Left ventricle myocardium inferior (tissue), 1 donor: ENCODE data around the gene RAD9A. TPM values are rescaled to one million over a fixed set of nuclear protein-coding genes. Genes with fewer than 3 reads are reported as not detected.
A peak's percentile ranks its signal among the peaks of the same experiment; 100 is the strongest.

Source experiments
- DNase-seq: peaks from one replicate; pipeline ENCODE4 v3.0.0-alpha.2; 2020
- H3K27ac ChIP-seq: fragments of 200-600 bp; replicated peaks from 2 replicates; pipeline ENCODE4 v1.8.0; 2021
- H3K27me3 ChIP-seq: fragments of 200-600 bp; 2 replicates; pipeline ENCODE4 v1.8.0; 2021; ENCODE audit warnings: low read depth
- H3K36me3 ChIP-seq: fragments of 200-600 bp; 2 replicates; pipeline ENCODE4 v1.8.0; 2021
- H3K4me1 ChIP-seq: fragments of 200-600 bp; 2 replicates; pipeline ENCODE4 v1.8.0; 2021
- H3K4me3 ChIP-seq: fragments of 200-600 bp; 2 replicates; pipeline ENCODE4 v1.8.0; 2021; ENCODE audit warnings: mild to moderate bottlenecking, moderate library complexity
- H3K9me3 ChIP-seq: fragments of 200-600 bp; replicated peaks from 2 replicates; pipeline ENCODE4 v1.8.0; 2021
- intact Hi-C: fragments of 100-400 bp; cut with micrococcal nuclease; formaldehyde crosslinking; loops from one replicate; pipeline ENCODE4 v1.11.0; 2022
- total RNA-seq: library from RNA; stranded (reverse); fragmentation: NEBNext Ultra II Directional; extraction: Animal tissue kit (Norgen Biotek cat#: 25700); gene quantifications from one replicate; pipeline ENCODE4 v1.2.1, GENCODE V29; 2021
- TF ChIP-seq, protein P1 (sequence below): fragments of 200-600 bp; IDR thresholded peaks from 2 replicates; pipeline ENCODE4 v1.8.0; 2021; ENCODE audit warnings: antibody characterized with exemption, mild to moderate bottlenecking, borderline replicate concordance
- donor health status: DM: no; HTN: yes; CAD: no; lungs with severe emphysema.

Gene RAD9A
- total RNA-seq, 1 donor from 2014 or later: 7.0 TPM

- Histone ChIP-seq H3K9me3 (no peaks in the 10 kb centered on the region), H3K4me3 (peak overlapping the region; percentile 60), H3K27me3 (peaks cover 40% of the 10 kb centered on the region), H3K36me3 (no peaks in the 10 kb centered on the region), H3K27ac (peak overlapping the region; percentile 92), H3K4me1 (peaks cover 61% of the 10 kb centered on the region)
- intact Hi-C loops: no loop called here
- TF ChIP-seq, protein P1, sequence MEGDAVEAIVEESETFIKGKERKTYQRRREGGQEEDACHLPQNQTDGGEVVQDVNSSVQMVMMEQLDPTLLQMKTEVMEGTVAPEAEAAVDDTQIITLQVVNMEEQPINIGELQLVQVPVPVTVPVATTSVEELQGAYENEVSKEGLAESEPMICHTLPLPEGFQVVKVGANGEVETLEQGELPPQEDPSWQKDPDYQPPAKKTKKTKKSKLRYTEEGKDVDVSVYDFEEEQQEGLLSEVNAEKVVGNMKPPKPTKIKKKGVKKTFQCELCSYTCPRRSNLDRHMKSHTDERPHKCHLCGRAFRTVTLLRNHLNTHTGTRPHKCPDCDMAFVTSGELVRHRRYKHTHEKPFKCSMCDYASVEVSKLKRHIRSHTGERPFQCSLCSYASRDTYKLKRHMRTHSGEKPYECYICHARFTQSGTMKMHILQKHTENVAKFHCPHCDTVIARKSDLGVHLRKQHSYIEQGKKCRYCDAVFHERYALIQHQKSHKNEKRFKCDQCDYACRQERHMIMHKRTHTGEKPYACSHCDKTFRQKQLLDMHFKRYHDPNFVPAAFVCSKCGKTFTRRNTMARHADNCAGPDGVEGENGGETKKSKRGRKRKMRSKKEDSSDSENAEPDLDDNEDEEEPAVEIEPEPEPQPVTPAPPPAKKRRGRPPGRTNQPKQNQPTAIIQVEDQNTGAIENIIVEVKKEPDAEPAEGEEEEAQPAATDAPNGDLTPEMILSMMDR: no peak
- no peak for DNase-seq
Observed at GRCh38 chr11:67416416-67417335, 24.9 kb downstream of the RAD9A start.

GRCh38 chr11:67417425-67417824, 25.6 kb downstream of the RAD9A start:
- Histone ChIP-seq H3K9me3 (no peaks in the 10 kb centered on the region), H3K27me3 (peaks cover 32% of the 10 kb centered on the region), H3K4me1 (peaks cover 61% of the 10 kb centered on the region), H3K27ac (peak overlapping the region; percentile 92), H3K4me3 (no peak overlapping the region), H3K36me3 (no peaks in the 10 kb centered on the region)
- intact Hi-C loops: no loop called here
- DNase-seq: no peak
- TF ChIP-seq, protein P1: no peak

DNA sequence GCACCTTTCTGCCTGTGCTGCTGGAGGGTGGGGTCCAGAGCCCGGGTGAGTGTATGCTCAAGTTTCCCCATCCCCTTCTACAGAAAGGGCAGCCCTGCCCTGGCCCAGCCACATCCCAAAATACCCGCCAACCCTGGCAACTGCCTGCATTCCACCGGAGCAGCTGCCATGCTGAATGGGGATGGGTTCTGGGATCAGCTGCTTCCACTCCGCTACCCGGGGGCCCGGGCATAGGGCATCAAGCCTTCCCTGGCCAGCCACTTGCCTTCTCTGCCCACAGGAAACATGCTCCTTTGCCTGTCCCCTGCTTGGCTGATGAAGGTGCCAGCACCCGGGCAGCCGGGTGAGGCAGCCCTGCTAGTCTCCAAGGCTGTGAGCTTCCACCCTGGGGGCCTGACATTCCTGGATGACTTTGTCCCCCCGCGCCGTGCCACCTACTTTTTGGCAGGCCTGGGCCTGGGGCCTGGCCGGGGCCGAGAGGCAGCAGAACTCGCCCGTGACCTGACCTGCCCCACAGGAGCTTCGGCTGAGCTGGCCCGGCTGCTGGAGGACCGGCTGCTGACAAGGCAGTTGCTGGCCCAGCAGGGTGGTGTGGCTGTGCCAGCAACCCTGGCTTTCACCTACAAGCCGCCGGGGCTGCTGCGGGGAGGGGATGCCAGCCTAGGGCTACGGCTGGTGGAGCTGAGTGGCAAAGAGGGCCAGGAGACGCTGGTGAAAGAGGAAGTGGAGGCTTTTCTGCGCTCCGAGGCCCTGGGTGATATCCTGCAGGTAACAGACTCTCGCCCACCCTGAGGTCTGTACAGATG, 26.9 kb downstream of the RAD9A start:
- Histone ChIP-seq H3K27ac (peak overlapping the region; percentile 92), H3K9me3 (no peaks in the 10 kb centered on the region), H3K4me3 (peak overlapping the region; percentile 33), H3K36me3 (no peaks in the 10 kb centered on the region), H3K27me3 (peaks cover 20% of the 10 kb centered on the region), H3K4me1 (peaks cover 61% of the 10 kb centered on the region)
- TF ChIP-seq, protein P1: no peak
- peak; percentile 58 for DNase-seq
- intact Hi-C loops: no loop called here

- TF ChIP-seq, protein P1: no peak
- Histone ChIP-seq H3K36me3 (no peaks in the 10 kb centered on the region), H3K4me1 (peaks cover 61% of the 10 kb centered on the region), H3K4me3 (peak overlapping the region; percentile 69), H3K27ac (peak overlapping the region; percentile 92), H3K27me3 (peaks cover 13% of the 10 kb centered on the region), H3K9me3 (no peaks in the 10 kb centered on the region)
- DNase-seq: no peak
- intact Hi-C loops: no loop called here
Observed at GRCh38 chr11:67419325-67420049, 27.7 kb downstream of the RAD9A start.

- Histone ChIP-seq H3K27me3 (peaks cover 6% of the 10 kb centered on the region), H3K4me1 (peaks cover 57% of the 10 kb centered on the region), H3K9me3 (no peaks in the 10 kb centered on the region), H3K27ac (peak overlapping the region; percentile 92), H3K4me3 (peak overlapping the region; percentile 69), H3K36me3 (no peaks in the 10 kb centered on the region)
- intact Hi-C loops: no loop called here
- DNase-seq: no peak
- TF ChIP-seq, protein P1: no peak
Observed at GRCh38 chr11:67420147-67420645, 28.4 kb downstream of the RAD9A start.
